GM18520 (cell line): ENCODE measurements around the gene POU3F1.

Source experiments
- ATAC-seq: cut with Tn5 transposase; IDR thresholded peaks from one replicate; pipeline ENCODE4 v1.9.1; 2021; ENCODE audit not compliant: unreplicated experiment

The POU3F1 gene

DNA sequence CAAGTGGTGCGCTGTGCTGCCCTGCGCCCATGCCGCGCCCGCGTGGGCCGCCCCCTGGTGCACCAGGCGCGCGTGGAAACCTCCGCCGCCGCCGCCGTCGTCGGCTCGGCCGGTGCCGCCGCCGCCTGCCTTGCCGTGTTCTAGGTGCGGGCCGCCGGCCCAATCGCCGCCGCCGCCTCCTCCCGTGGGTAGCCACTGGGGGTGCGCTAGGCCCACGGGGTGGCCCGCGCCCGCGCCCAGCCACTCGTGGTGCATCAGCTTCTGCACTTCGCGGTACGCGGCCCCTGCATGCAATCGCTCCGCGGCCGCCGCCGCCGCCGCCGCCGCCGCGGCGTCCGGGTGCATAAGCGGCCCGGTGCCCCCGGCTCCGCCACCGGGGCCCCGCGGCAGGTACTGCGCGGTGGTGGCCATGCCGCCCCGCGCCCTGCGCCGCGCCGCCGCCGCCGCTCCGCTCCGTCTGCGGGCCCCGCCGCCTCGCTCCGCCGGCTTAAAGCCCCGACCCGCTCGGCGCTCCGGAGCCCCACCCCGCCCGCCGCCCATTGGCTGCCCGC, at the start of gene POU3F1:
Gene POU3F1, minus strand, starts transcription at position 461 of the 551 bp plus-strand sequence. Its CDS starts 50 bp downstream, at position 411.
- ATAC-seq, result peak; percentile 44

- no peak for ATAC-seq
Measured at GRCh38 chr1:38095454-38095931, 48.9 kb upstream of the POU3F1 start.

GRCh38 chr1:38094711-38095290, 48.2 kb upstream of the POU3F1 start:
- no peak for ATAC-seq

- no peak for ATAC-seq
Measured at GRCh38 chr1:38093569-38094520, 47.3 kb upstream of the POU3F1 start.

GRCh38 chr1:38092256-38092655, 45.7 kb upstream of the POU3F1 start:
- ATAC-seq, result no peak

GRCh38 chr1:38090796-38091195, 44.2 kb upstream of the POU3F1 start:
- ATAC-seq, result no peak

DNA sequence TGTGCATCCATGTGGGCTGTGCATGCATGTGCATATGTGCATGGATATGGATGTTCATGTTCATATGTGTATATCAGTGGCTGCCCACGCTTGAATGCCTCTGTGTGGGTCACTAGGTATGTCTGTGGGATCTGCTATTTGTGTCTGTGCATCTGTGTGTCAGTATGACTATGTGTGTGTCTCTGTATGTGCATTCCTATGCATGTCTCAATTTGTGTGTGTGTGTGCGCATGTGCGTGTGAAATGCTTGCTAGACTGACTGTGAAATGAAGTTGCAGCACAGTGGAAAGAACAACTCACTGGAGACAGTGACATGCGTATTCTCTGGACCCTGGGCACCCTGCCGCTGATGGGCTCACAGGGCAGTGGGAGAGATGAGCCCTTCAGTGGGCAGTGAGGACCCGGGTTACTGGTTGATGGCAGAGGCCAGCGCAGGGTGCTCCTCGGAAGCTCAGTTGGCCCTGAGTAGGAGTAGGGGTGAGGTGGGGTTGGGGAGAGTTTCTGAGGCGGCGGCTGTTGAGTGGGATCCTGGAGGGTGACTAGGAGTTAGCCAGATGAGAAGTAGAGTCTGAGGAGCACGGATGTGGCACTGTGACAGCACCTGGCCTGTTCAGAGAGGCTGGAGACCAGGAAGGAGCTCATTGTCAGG, 43.2 kb upstream of the POU3F1 start:
- no peak for ATAC-seq

GRCh38 chr1:38088791-38089190, 42.2 kb upstream of the POU3F1 start:
- no peak for ATAC-seq

GRCh38 chr1:38088366-38088765, 41.8 kb upstream of the POU3F1 start:
- no peak for ATAC-seq

DNA sequence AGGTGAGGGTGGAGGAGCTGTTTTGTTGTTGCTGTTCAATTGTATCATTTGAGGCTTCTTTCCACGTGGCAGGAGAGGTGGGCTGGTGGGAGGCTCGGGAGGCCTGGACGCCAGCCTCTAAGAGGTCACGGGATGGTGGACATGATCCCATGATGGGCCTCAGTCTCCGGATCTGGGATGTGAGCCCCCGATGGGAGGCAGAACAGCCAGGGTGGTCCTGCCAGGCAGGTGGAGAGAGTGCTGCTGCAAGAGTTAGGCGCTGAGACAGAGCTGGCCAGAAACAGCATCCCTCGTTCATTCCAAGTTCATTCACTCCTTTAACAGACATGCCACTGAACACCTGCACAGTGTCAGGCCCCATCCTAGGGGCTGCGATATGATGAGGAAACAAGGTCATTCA, 41.1 kb upstream of the POU3F1 start:
- ATAC-seq, result no peak

GRCh38 chr1:38085666-38086330, 39.2 kb upstream of the POU3F1 start:
- no peak for ATAC-seq

- ATAC-seq, result no peak
Measured at GRCh38 chr1:38084700-38085099, 38.1 kb upstream of the POU3F1 start.

- ATAC-seq, result no peak
Measured at GRCh38 chr1:38084113-38084512, 37.5 kb upstream of the POU3F1 start.

- no peak for ATAC-seq
Measured at GRCh38 chr1:38083541-38083940, 36.9 kb upstream of the POU3F1 start.

DNA sequence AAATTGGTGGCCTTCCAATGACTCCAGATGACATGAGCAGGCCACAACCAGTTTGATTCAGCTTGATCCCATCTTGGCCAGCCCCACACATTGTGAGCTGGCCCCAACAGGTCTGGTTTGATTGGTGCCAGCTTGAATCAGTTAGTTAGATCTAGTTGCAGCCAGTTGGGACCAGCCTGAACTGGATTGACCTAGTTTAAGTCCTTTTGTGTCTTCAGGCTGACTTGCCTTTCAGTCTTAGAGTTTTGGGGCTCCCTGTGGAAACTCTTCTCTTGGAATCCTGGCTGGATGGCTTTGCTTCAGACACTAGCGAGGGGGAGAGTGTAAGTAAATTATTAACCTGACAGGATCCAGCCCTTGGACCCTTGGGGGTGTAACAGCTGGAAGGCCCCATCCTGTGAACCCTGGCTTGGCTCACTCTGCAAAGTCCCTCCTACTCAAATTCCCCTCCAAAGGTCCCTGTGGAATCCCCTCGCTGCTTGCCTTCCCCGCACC, 36.2 kb upstream of the POU3F1 start:
- no peak for ATAC-seq

GRCh38 chr1:38079019-38079418, 32.4 kb upstream of the POU3F1 start:
- ATAC-seq, result no peak

DNA sequence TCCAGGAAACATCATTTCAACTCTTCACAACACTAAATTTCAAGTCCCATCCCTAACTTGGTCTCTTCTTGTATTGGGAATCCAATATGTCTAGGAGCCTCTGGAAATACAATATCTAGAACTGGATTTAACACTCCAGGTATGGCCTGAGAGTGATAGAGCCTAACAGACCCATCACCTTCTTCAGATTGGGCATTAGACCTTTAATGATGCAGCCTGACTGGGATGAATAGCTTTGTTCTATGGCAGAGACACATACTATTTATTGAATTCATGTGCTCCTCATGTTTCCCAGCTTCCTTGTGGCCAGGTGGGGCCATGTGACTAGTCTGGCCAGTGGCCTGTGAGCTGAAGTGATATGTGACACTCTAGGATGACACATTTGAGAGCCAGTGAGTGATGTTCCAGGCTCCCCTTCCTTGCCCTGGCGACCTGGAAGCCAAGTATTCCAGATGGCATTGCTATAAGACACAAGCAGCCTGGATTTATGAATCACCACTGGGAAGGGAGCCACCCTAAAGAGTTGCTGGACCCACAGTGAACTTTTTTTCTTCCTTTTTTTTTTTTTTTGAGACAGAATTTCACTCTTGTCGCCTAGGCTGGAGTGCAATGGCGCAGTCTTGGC, 31.0 kb upstream of the POU3F1 start:
- ATAC-seq, result no peak

GRCh38 chr1:38076455-38076854, 29.9 kb upstream of the POU3F1 start:
- no peak for ATAC-seq

DNA sequence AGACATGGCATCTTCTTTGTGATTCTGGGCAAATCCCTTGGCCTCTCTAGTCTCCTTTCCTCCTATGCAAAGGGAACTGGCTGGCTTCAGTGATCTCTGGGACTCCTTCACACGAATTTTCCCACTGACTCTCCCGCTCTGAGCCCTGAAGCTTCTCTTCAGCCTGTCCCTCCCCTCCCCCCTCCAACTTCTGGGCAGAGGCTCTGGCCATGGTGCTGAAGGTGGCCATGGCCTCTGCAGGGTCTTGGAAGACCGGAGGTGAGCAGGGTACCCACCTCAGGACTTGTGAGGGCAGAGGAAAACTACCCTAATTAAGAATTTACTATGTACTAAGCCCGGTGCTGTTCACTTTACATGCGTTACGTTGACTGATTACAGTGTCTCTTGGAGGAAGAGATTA, 29.4 kb upstream of the POU3F1 start:
- ATAC-seq, result no peak

DNA sequence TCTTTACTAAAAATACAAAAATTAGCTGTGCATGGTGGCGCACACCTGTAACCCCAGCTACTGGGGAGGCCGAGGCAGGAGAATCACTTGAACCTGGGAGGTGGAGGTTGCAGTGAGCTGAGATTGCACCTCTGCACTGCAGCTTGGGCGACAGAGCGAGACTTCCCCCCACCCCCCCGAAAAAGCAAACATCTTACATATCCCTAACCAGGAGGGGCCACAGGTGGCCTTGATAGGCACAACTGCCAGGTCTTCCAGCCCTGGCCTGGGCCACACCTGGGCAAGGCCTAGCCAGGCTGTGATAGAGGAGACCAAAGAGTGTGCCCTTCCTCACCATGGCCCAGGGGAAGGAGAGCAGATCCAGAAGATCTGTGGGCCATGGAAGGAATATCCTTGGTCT, 28.6 kb upstream of the POU3F1 start:
- no peak for ATAC-seq
